Posterior cingulate gyrus (tissue), 11 donors: ENCODE measurements around the gene TMEM97.
A peak's percentile ranks its signal among the peaks of the same experiment; 100 is the strongest.

ENCODE experiments used
- DNase-seq, 10 donors: peaks; one replicate each; pipeline versions ENCODE4 v3.0.0 to v3.0.0-alpha.2; 2020 to 2021; ENCODE audit warnings: mixed read lengths in 3 of 10
- intact Hi-C: fragments of 100-400 bp; cut with DNase I; formaldehyde crosslinking; loops from one replicate; pipeline ENCODE4 v1.15.1; 2023

Gene TMEM97

GRCh38 chr17:28357061-28357900, 38.3 kb downstream of the TMEM97 start, which contains the start of gene POLDIP2:
POLDIP2 (minus strand) TSS chr17:28357527; CDS start chr17:28357448, 79 bp downstream.
- intact Hi-C loops = loop anchor here (1.0 kb wide), 1 partner anchor 22 kb away; the partner anchor contains the start of genes IFT20 and TNFAIP1
- DNase-seq = peak; percentile 92 to 99 (median 96)

GRCh38 chr17:28357901-28358197, 38.8 kb downstream of the TMEM97 start:
- no peak for DNase-seq
- intact Hi-C loops = loop anchor here (1.0 kb wide), 1 partner anchor 23 kb away; the partner anchor contains the start of genes IFT20 and TNFAIP1

GRCh38 chr17:28363186-28363585, 44.2 kb downstream of the TMEM97 start:
- intact Hi-C loops = no loop called here
- DNase-seq = no peak

GRCh38 chr17:28363776-28364650, 45.0 kb downstream of the TMEM97 start:
- intact Hi-C loops = no loop called here
- DNase-seq = peak in 3 of 10 donors; percentile 41 to 57 (median 45)

- intact Hi-C loops = no loop called here
- DNase-seq = peak in 2 of 10 donors; percentile 19 to 77
Measured at GRCh38 chr17:28364665-28365363, 45.8 kb downstream of the TMEM97 start, which contains the start of gene SEBOX. SEBOX (minus strand) TSS chr17:28365199; CDS start chr17:28365151, 48 bp downstream.

- intact Hi-C loops = no loop called here
- DNase-seq = no peak
Measured at GRCh38 chr17:28365487-28365886, 46.5 kb downstream of the TMEM97 start.

GRCh38 chr17:28366605-28367004, 47.6 kb downstream of the TMEM97 start:
- no peak for DNase-seq
- intact Hi-C loops = no loop called here

GRCh38 chr17:28367641-28368305, 48.8 kb downstream of the TMEM97 start:
- peak in 2 of 10 donors; percentile 49 to 50 for DNase-seq
- intact Hi-C loops = no loop called here

- DNase-seq = peak in 1 of 10 donors; percentile 81
- intact Hi-C loops = no loop called here
Measured at GRCh38 chr17:28368306-28368831, 49.4 kb downstream of the TMEM97 start.

- intact Hi-C loops = no loop called here
- DNase-seq = peak in 1 of 10 donors; percentile 44
Measured at GRCh38 chr17:28368915-28369683, 50.1 kb downstream of the TMEM97 start.

- intact Hi-C loops = no loop called here
Measured at GRCh38 chr17:28369684-28370034, 50.7 kb downstream of the TMEM97 start.

GRCh38 chr17:28370035-28370743, 51.2 kb downstream of the TMEM97 start, which contains the start of gene VTN:
VTN (minus strand) TSS chr17:28370307; CDS start chr17:28370203, 104 bp downstream.
- intact Hi-C loops = no loop called here
- DNase-seq = peak in 3 of 10 donors; percentile 52 to 81 (median 69)

More at GRCh38 chr17:28369684-28370034, 50.7 kb downstream of the TMEM97 start:
- peak in 1 of 10 donors; percentile 48 for DNase-seq

- intact Hi-C loops = no loop called here
- DNase-seq = no peak
Measured at GRCh38 chr17:28370744-28371103, 51.7 kb downstream of the TMEM97 start.

- intact Hi-C loops = no loop called here
- DNase-seq = peak; percentile 69 to 98 (median 85)
Measured at GRCh38 chr17:28371245-28372202, 52.5 kb downstream of the TMEM97 start, which contains the start of gene SARM1. SARM1 (plus strand) TSS chr17:28371694; CDS start chr17:28372033, 339 bp downstream.

- intact Hi-C loops = no loop called here
- DNase-seq = peak in 8 of 10 donors; percentile 27 to 93 (median 42)
Measured at GRCh38 chr17:28372203-28372944, 53.4 kb downstream of the TMEM97 start.

- DNase-seq = peak in 2 of 10 donors; percentile 56 to 62
- intact Hi-C loops = no loop called here
Measured at GRCh38 chr17:28372945-28373274, 53.9 kb downstream of the TMEM97 start.
